Trophoblast cell (in vitro differentiated cells and primary cell): Measurements from ENCODE around the gene TRIM38.
"Not testable (repeated sequence)": the region's sequence is repeated elsewhere in the genome, so short reads cannot be mapped to it uniquely, and the experiment has no call there.

Source experiments
- DNase-seq, 2 donors: peaks; one replicate each; pipeline ENCODE4 v3.0.0-alpha.2; 2016
- H2AFZ ChIP-seq: 2 replicates; pipeline ENCODE4 v1.6.1; 2013; ENCODE audit warnings: low read length, moderate library complexity, mild to moderate bottlenecking; ENCODE audit not compliant: insufficient read depth, poor library complexity
- H2AK5ac ChIP-seq: 2 replicates; pipeline ENCODE4 v1.6.1; 2013; ENCODE audit warnings: mild to moderate bottlenecking, low read length
- H2BK120ac ChIP-seq: 2 replicates; pipeline ENCODE4 v1.6.1; 2013; ENCODE audit warnings: low read length, mild to moderate bottlenecking, moderate library complexity; ENCODE audit not compliant: insufficient read depth, poor library complexity
- H2BK12ac ChIP-seq: 2 replicates; pipeline ENCODE4 v1.6.1; 2013; ENCODE audit warnings: mild to moderate bottlenecking, low read length, moderate library complexity
- H2BK5ac ChIP-seq: 2 replicates; pipeline ENCODE4 v1.6.1; 2013; ENCODE audit warnings: low read length, low read depth, moderate library complexity, mild to moderate bottlenecking; ENCODE audit not compliant: poor library complexity
- H3K14ac ChIP-seq: 2 replicates; pipeline ENCODE4 v1.6.1; 2013; ENCODE audit warnings: mild to moderate bottlenecking, low read length
- H3K18ac ChIP-seq: 2 replicates; pipeline ENCODE4 v1.6.1; 2013; ENCODE audit warnings: mild to moderate bottlenecking, low read length
- H3K23ac ChIP-seq: 2 replicates; pipeline ENCODE4 v1.6.1; 2013; ENCODE audit warnings: low read length
- H3K27ac ChIP-seq: 2 replicates; pipeline ENCODE4 v1.5.1; 2013; ENCODE audit warnings: low read depth, mild to moderate bottlenecking, inconsistent platforms, low read length, moderate library complexity
- H3K27me3 ChIP-seq: 2 replicates; pipeline ENCODE4 v1.6.1; 2013; ENCODE audit warnings: inconsistent platforms, mild to moderate bottlenecking, low read length, moderate library complexity; ENCODE audit not compliant: insufficient read depth
- H3K36me3 ChIP-seq, 2 experiments: 1 replicate in 1 of 2; 2 replicates in 1 of 2; pipeline ENCODE4 v1.6.1; 2013; ENCODE audit warnings: low read length in 2 of 2, mild to moderate bottlenecking in 2 of 2, moderate library complexity in 1 of 2; ENCODE audit not compliant: insufficient read depth in 2 of 2, control insufficient read depth in 1 of 2
- H3K4ac ChIP-seq: 2 replicates; pipeline ENCODE4 v1.6.1; 2013; ENCODE audit warnings: low read depth, mild to moderate bottlenecking, low read length, moderate library complexity
- H3K4me1 ChIP-seq, 2 experiments: 1 replicate in 1 of 2; 2 replicates in 1 of 2; pipeline ENCODE4 v1.6.1; 2013; ENCODE audit warnings: low read length in 2 of 2, mild to moderate bottlenecking in 2 of 2, moderate library complexity in 1 of 2; ENCODE audit not compliant: insufficient read depth in 2 of 2, control insufficient read depth in 1 of 2
- H3K4me2 ChIP-seq: 2 replicates; pipeline ENCODE4 v1.6.1; 2013; ENCODE audit warnings: inconsistent platforms, mild to moderate bottlenecking, low read length, moderate library complexity
- H3K4me3 ChIP-seq: 2 replicates; pipeline ENCODE4 v1.5.1; 2013; ENCODE audit warnings: mild to moderate bottlenecking, low read depth, low read length, inconsistent platforms
- H3K79me1 ChIP-seq: one replicate; pipeline ENCODE4 v1.6.1; 2013; ENCODE audit warnings: low read length
- H3K79me2 ChIP-seq: 2 replicates; pipeline ENCODE4 v1.6.1; 2013; ENCODE audit warnings: low read length, mild to moderate bottlenecking; ENCODE audit not compliant: control insufficient read depth, insufficient read depth, poor library complexity
- H3K9ac ChIP-seq: 2 replicates; pipeline ENCODE4 v1.6.1; 2013; ENCODE audit warnings: mild to moderate bottlenecking, low read length
- H3K9me3 ChIP-seq: 2 replicates; pipeline ENCODE4 v1.6.1; 2013; ENCODE audit warnings: low read depth, mild to moderate bottlenecking, control low read depth, inconsistent platforms, low read length; ENCODE audit not compliant: insufficient read depth
- H4K12ac ChIP-seq: 2 replicates; pipeline ENCODE4 v1.6.1; 2013; ENCODE audit warnings: low read depth, mild to moderate bottlenecking, low read length, moderate library complexity
- H4K8ac ChIP-seq: 2 replicates; pipeline ENCODE4 v1.6.1; 2013; ENCODE audit warnings: low read depth, mild to moderate bottlenecking, low read length, moderate library complexity
- H4K91ac ChIP-seq: one replicate; pipeline ENCODE4 v1.6.1; 2013; ENCODE audit warnings: low read depth, mild to moderate bottlenecking, low read length, moderate library complexity
- WGBS: extraction: QIAGEN DNeasy Blood & Tissue Kit; methylation state at CpG from one replicate; pipeline ENCODE4 v1.1.7; 2013; ENCODE audit warnings: missing lambda C conversion rate; ENCODE audit not compliant: insufficient read length, insufficient coverage; ENCODE audit errors: extremely low coverage; 5-methylcytosine and 5-hydroxymethylcytosine counted together

TRIM38 gene

GRCh38 chr6:26008470-26008869, 45.9 kb downstream of the TRIM38 start:
- H2AK5ac ChIP-seq: no peak overlapping the region
- H3K9ac ChIP-seq: no peak overlapping the region
- H3K4me1 ChIP-seq: no peaks in the 10 kb centered on the region
- no peak overlapping the region for H3K4ac ChIP-seq
- H4K8ac ChIP-seq: no peak overlapping the region
- no peaks in the 10 kb centered on the region for H3K79me2 ChIP-seq
- H3K14ac ChIP-seq: no peak overlapping the region
- H3K18ac ChIP-seq: no peak overlapping the region
- peaks cover 0 to 1% of the 10 kb centered on the region in 2 experiments for H3K36me3 ChIP-seq
- H2AFZ ChIP-seq: no peak overlapping the region
- H3K4me2 ChIP-seq: no peak overlapping the region
- H2BK5ac ChIP-seq: no peak overlapping the region
- no peaks in the 10 kb centered on the region for H3K79me1 ChIP-seq
- H3K4me3 ChIP-seq: no peak overlapping the region
- no peak overlapping the region for H3K27ac ChIP-seq
- H3K9me3 ChIP-seq: no peaks in the 10 kb centered on the region
- H4K91ac ChIP-seq: no peak overlapping the region
- H2BK120ac ChIP-seq: no peak overlapping the region
- no peak for DNase-seq
- H3K23ac ChIP-seq: no peak overlapping the region
- H3K27me3 ChIP-seq: no peaks in the 10 kb centered on the region
- no peak overlapping the region for H2BK12ac ChIP-seq
- no CpG with 5 or more reads among the region's 3 CpGs for WGBS
- H4K12ac ChIP-seq: no peak overlapping the region

DNA sequence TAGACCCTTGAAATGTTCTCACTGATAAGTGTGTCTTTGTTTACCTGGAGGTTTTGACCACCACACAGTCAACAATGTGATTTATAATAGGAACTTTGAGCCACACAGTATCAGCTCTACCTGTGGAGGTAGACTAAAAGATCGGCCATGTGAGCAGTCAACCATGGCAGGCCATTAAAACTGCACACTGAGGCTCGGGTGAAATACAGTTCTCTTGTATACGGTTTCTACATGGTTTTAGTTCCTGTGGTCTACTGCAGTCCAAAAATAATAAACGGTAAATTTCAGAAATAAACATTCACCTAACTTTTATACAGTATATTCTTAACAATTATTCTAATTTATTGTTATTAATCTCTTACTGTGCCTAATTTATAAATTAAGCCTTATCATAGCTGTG, 47.2 kb downstream of the TRIM38 start:
- no CpG with 5 or more reads among the region's 4 CpGs for WGBS
- Histone ChIP-seq H3K14ac (no peak overlapping the region), H3K36me3 (peaks cover 0 to 1% of the 10 kb centered on the region in 2 experiments), H4K91ac (no peak overlapping the region), H2BK120ac (no peak overlapping the region), H3K27ac (no peak overlapping the region), H3K9ac (no peak overlapping the region), H3K79me1 (no peaks in the 10 kb centered on the region), H2BK5ac (no peak overlapping the region), H3K4me3 (no peak overlapping the region), H3K4me2 (no peak overlapping the region), H4K8ac (no peak overlapping the region), H3K4me1 (no peaks in the 10 kb centered on the region), H3K18ac (no peak overlapping the region), H2AFZ (no peak overlapping the region), H3K79me2 (no peaks in the 10 kb centered on the region), H3K27me3 (no peaks in the 10 kb centered on the region), H2AK5ac (no peak overlapping the region), H3K9me3 (no peaks in the 10 kb centered on the region), H4K12ac (no peak overlapping the region), H3K23ac (no peak overlapping the region), H2BK12ac (no peak overlapping the region), H3K4ac (no peak overlapping the region)
- no peak for DNase-seq

DNA sequence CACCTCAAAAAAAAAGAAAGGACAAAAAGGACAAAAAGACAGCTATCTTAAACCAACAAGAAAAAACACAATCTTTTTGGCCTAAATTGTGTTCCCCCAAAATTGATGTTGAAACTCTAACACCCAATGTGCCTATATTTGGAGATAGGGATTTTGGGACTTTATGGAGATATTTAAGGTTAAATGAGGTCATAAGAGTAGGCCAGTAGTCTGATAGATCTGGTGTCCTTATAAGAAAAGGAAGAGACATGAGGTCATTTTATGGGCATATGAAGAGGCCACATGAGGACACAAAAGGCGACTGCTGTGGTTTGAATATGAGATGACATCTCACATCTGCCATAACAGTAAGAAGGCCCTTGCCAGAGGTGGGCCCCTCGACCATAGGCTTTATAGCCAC, 49.5 kb downstream of the TRIM38 start:
- no peak overlapping the region for H4K12ac ChIP-seq
- peaks cover 0 to 1% of the 10 kb centered on the region in 2 experiments for H3K36me3 ChIP-seq
- WGBS: no CpG with 5 or more reads among the region's 2 CpGs
- H4K91ac ChIP-seq: no peak overlapping the region
- no peaks in the 10 kb centered on the region for H3K79me2 ChIP-seq
- no peak overlapping the region for H2BK12ac ChIP-seq
- H3K18ac ChIP-seq: no peak overlapping the region
- DNase-seq: no peak
- H3K27me3 ChIP-seq: no peaks in the 10 kb centered on the region
- no peak overlapping the region for H3K14ac ChIP-seq
- no peak overlapping the region for H3K4ac ChIP-seq
- H2AFZ ChIP-seq: no peak overlapping the region
- H2AK5ac ChIP-seq: no peak overlapping the region
- H4K8ac ChIP-seq: no peak overlapping the region
- no peak overlapping the region for H3K9ac ChIP-seq
- no peak overlapping the region for H3K4me3 ChIP-seq
- no peaks in the 10 kb centered on the region for H3K4me1 ChIP-seq
- H3K9me3 ChIP-seq: no peaks in the 10 kb centered on the region
- no peak overlapping the region for H2BK5ac ChIP-seq
- H2BK120ac ChIP-seq: no peak overlapping the region
- H3K27ac ChIP-seq: no peak overlapping the region
- no peak overlapping the region for H3K4me2 ChIP-seq
- H3K23ac ChIP-seq: no peak overlapping the region
- H3K79me1 ChIP-seq: peaks cover 5% of the 10 kb centered on the region

DNA sequence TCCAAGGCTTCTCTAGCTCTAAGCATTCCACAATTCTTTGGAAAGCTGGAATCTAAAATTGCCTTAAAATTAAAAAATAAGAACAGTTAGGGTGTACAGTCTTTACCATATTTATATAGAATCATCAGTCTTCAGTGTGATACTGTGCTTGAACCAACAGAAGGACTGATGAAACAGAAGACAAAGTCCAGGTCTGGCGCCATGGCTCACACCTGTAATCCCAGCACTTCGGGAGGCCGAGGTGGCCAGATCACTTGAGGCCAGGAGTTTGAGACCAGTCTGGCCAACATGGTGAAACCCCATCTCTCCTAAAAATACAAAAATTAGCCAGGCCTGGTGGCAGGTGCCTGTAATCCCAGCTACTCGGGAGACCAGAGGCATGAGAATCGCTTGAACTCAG, 51.8 kb downstream of the TRIM38 start:
- H3K79me1 ChIP-seq, H4K91ac ChIP-seq, H3K14ac ChIP-seq, H2BK120ac ChIP-seq, H3K18ac ChIP-seq, H3K4me2 ChIP-seq, H3K4me1 ChIP-seq, H3K79me2 ChIP-seq, H2BK5ac ChIP-seq, DNase-seq, H2AK5ac ChIP-seq, H3K9me3 ChIP-seq, H3K4ac ChIP-seq, H3K27me3 ChIP-seq, H3K9ac ChIP-seq, H4K12ac ChIP-seq, H3K27ac ChIP-seq, H2BK12ac ChIP-seq, H2AFZ ChIP-seq, H3K4me3 ChIP-seq, H3K23ac ChIP-seq, H4K8ac ChIP-seq, H3K36me3 ChIP-seq: not testable (repeated sequence)
- WGBS: no CpG with 5 or more reads among the region's 5 CpGs
